Measurements from ENCODE around the gene MYO15B.

GRCh38 chr17:75624021-75624420, 36.4 kb downstream of the MYO15B start:
- TF ChIP-seq, protein P1, sequence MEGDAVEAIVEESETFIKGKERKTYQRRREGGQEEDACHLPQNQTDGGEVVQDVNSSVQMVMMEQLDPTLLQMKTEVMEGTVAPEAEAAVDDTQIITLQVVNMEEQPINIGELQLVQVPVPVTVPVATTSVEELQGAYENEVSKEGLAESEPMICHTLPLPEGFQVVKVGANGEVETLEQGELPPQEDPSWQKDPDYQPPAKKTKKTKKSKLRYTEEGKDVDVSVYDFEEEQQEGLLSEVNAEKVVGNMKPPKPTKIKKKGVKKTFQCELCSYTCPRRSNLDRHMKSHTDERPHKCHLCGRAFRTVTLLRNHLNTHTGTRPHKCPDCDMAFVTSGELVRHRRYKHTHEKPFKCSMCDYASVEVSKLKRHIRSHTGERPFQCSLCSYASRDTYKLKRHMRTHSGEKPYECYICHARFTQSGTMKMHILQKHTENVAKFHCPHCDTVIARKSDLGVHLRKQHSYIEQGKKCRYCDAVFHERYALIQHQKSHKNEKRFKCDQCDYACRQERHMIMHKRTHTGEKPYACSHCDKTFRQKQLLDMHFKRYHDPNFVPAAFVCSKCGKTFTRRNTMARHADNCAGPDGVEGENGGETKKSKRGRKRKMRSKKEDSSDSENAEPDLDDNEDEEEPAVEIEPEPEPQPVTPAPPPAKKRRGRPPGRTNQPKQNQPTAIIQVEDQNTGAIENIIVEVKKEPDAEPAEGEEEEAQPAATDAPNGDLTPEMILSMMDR (IDR thresholded peaks at IDR 0.05; ENCODE audit: poor library complexity) = no peak
- no peak for TF ChIP-seq EZH2phosphoT487 (IDR thresholded peaks at IDR 0.05; ENCODE audit: low read depth, severe bottlenecking, unreplicated experiment)
